HuH-7 (cell line): ENCODE data around the gene MAFF.
"Not testable (repeated sequence)": the region's sequence is repeated elsewhere in the genome, so short reads cannot be mapped to it uniquely, and the experiment has no call there.

Experiments
- DNase-seq: peaks from one replicate; pipeline ENCODE4 v3.0.0; 2011; ENCODE audit warnings: low spot score

MAFF gene

GRCh38 chr22:38177571-38177925 lies 24.2 kb upstream of the MAFF start:
- DNase-seq, result not testable (repeated sequence)

- no peak for DNase-seq
Measured at GRCh38 chr22:38177926-38178604, 23.7 kb upstream of the MAFF start.

GRCh38 chr22:38178605-38178937 lies 23.2 kb upstream of the MAFF start:
- DNase-seq, result not testable (repeated sequence)

GRCh38 chr22:38180841-38181452 lies 20.8 kb upstream of the MAFF start:
- DNase-seq, result no peak

- peak; percentile 96 for DNase-seq
Measured at GRCh38 chr22:38181453-38182200, 20.2 kb upstream of the MAFF start, which contains the start of gene PLA2G6. TSS of gene PLA2G6 (minus strand) at chr22:38181830. CDS start at chr22:38169426, 12,404 bp downstream.

GRCh38 chr22:38184788-38185187 lies 17.0 kb upstream of the MAFF start:
- no peak for DNase-seq

GRCh38 chr22:38186429-38186828 lies 15.4 kb upstream of the MAFF start:
- DNase-seq, result no peak

- no peak for DNase-seq
Measured at GRCh38 chr22:38187413-38188212, 14.2 kb upstream of the MAFF start.

GRCh38 chr22:38189104-38189503 lies 12.7 kb upstream of the MAFF start:
- DNase-seq, result no peak

GRCh38 chr22:38190581-38190980 lies 11.2 kb upstream of the MAFF start:
- no peak for DNase-seq

- no peak for DNase-seq
Measured at GRCh38 chr22:38191055-38191454, 10.7 kb upstream of the MAFF start.

GRCh38 chr22:38191731-38192474 lies 9.9 kb upstream of the MAFF start:
- DNase-seq, result no peak

- no peak for DNase-seq
Measured at GRCh38 chr22:38192475-38192863, 9.3 kb upstream of the MAFF start.

GRCh38 chr22:38193580-38193979 lies 8.2 kb upstream of the MAFF start:
- DNase-seq, result no peak

- DNase-seq, result no peak
Measured at GRCh38 chr22:38196791-38197419, 4.9 kb upstream of the MAFF start.

- no peak for DNase-seq
Measured at GRCh38 chr22:38199826-38200559, 1.8 kb upstream of the MAFF start.

GRCh38 chr22:38201371-38201710 lies 453 bp upstream of the MAFF start:
- no peak for DNase-seq

GRCh38 chr22:38202437-38203089 lies 769 bp downstream of the MAFF start:
- DNase-seq, result no peak

- peak; percentile 68 for DNase-seq
Measured at GRCh38 chr22:38203090-38203810, 1.5 kb downstream of the MAFF start.
